ENCODE results near the gene SMCO2. TPM values are rescaled to one million over a fixed set of nuclear protein-coding genes. Genes with fewer than 3 reads are reported as not detected.

SMCO2 gene
- total RNA-seq, 1 donor from 2014 or later: not detected

DNA sequence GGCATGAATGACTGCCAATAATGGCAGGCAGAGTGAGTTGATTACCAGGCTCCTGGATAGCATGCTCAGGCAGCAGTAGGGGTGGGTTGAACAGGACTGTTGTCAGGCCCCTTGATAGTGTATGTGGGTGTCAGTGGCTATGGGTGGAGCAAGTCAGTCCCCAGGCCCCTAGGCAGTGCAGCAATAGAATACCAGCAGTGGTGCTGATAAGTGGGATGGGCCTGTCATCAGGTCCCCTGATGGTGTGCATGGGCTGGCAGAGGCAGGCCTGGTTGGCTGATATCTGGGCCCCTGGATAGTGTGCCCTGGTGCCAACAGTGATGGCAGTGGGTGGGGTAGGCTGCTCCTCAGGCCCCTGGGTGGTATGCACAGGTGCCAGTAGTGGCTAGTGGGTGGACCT is 32.4 kb downstream of the SMCO2 start:
- Mint-ChIP-seq H3K9me3 (ENCODE audit: unreplicated experiment) (peaks cover 28% of the 10 kb centered on the region), H3K27me3 (ENCODE audit: unreplicated experiment) (no peaks in the 10 kb centered on the region), H3K36me3 (ENCODE audit: unreplicated experiment) (peaks cover 9% of the 10 kb centered on the region), H3K27ac (ENCODE audit: unreplicated experiment) (no peak overlapping the region), H3K4me3 (ENCODE audit: unreplicated experiment) (no peak overlapping the region), H3K4me1 (ENCODE audit: unreplicated experiment) (peaks cover 8% of the 10 kb centered on the region)
- no peak for DNase-seq (ENCODE audit: extremely low spot score, unreplicated experiment)
- TF ChIP-seq CTCF (IDR thresholded peaks at IDR 0.05): no peak

DNA sequence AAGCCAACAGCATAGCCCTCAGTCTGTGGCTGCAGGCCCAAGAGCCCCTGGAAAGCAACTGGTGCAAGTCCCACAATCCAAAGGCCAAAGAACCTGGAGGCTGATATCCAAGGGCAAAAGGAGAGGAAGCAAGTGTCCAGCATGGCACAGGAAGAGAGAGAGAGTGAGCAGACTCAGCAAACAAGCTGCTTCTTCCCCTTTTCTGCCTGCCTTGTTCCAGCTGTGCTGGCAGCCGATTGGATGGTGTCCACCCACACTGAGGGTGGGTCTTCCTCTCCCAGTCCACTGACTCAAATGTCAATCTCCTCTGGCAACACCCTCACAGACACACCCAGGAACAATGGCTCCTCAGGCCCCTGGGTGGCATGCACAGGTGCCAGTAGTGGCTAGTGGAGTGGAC is 33.5 kb downstream of the SMCO2 start:
- no peak overlapping the region for H3K4me3 Mint-ChIP-seq (ENCODE audit: unreplicated experiment)
- H3K9me3 Mint-ChIP-seq (ENCODE audit: unreplicated experiment): peaks cover 28% of the 10 kb centered on the region
- peaks cover 9% of the 10 kb centered on the region for H3K36me3 Mint-ChIP-seq (ENCODE audit: unreplicated experiment)
- H3K27ac Mint-ChIP-seq (ENCODE audit: unreplicated experiment): no peak overlapping the region
- no peak for DNase-seq (ENCODE audit: extremely low spot score, unreplicated experiment)
- no peaks in the 10 kb centered on the region for H3K4me1 Mint-ChIP-seq (ENCODE audit: unreplicated experiment)
- no peak for TF ChIP-seq CTCF (IDR thresholded peaks at IDR 0.05)
- no peaks in the 10 kb centered on the region for H3K27me3 Mint-ChIP-seq (ENCODE audit: unreplicated experiment)

DNA sequence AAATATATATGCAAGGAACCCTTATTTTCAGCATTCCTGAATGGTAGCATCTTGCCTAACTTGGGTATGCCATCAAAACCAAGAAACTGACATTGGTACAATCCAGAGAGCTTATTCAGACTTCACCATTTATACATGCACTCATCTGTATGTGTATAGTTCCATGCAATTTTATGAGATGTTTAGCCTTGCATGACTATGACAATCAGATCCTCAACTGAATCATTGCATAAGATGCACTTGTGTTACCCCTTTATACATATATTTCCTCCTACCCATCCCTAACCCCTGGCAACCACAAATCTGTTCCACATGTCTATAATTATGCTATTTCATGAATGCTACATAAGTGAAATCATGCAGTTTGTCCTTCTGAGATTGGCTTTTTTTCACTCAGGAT is 40.4 kb downstream of the SMCO2 start:
- DNase-seq (ENCODE audit: extremely low spot score, unreplicated experiment): no peak
- H3K36me3 Mint-ChIP-seq (ENCODE audit: unreplicated experiment): peaks cover 2% of the 10 kb centered on the region
- no peak overlapping the region for H3K27ac Mint-ChIP-seq (ENCODE audit: unreplicated experiment)
- no peaks in the 10 kb centered on the region for H3K27me3 Mint-ChIP-seq (ENCODE audit: unreplicated experiment)
- H3K4me3 Mint-ChIP-seq (ENCODE audit: unreplicated experiment): no peak overlapping the region
- no peaks in the 10 kb centered on the region for H3K9me3 Mint-ChIP-seq (ENCODE audit: unreplicated experiment)
- no peak for TF ChIP-seq CTCF (IDR thresholded peaks at IDR 0.05)
- H3K4me1 Mint-ChIP-seq (ENCODE audit: unreplicated experiment): no peaks in the 10 kb centered on the region

- Mint-ChIP-seq H3K4me3 (ENCODE audit: unreplicated experiment) (no peak overlapping the region), H3K36me3 (ENCODE audit: unreplicated experiment) (peaks cover 2% of the 10 kb centered on the region), H3K27me3 (ENCODE audit: unreplicated experiment) (no peaks in the 10 kb centered on the region), H3K9me3 (ENCODE audit: unreplicated experiment) (no peaks in the 10 kb centered on the region), H3K27ac (ENCODE audit: unreplicated experiment) (no peak overlapping the region), H3K4me1 (ENCODE audit: unreplicated experiment) (no peaks in the 10 kb centered on the region)
- no peak for DNase-seq (ENCODE audit: extremely low spot score, unreplicated experiment)
- no peak for TF ChIP-seq CTCF (IDR thresholded peaks at IDR 0.05)
These were observed 41.9 kb downstream of the SMCO2 start for GRCh38 chr12:27488479-27488878.

DNA sequence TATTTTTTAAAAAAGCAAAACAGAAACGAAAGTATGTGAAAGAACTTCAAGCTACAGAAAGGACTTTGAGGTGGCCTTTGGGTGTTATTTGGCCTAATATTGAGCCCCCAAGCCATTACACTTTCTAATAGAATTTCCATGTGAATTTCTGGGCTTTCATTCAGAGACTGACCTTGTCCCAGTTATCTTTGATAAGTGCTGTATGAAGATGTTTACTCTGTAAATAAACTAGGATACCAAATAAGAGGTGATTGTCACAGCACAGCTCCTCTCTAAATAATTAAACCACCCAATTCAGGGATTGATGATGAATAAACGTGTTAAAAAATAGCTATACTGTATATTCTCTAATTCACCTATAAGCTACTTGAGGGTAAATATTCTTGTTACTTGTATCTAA is 44.7 kb downstream of the SMCO2 start:
- no peak overlapping the region for H3K4me3 Mint-ChIP-seq (ENCODE audit: unreplicated experiment)
- H3K4me1 Mint-ChIP-seq (ENCODE audit: unreplicated experiment): no peaks in the 10 kb centered on the region
- DNase-seq (ENCODE audit: extremely low spot score, unreplicated experiment): no peak
- peaks cover 2% of the 10 kb centered on the region for H3K36me3 Mint-ChIP-seq (ENCODE audit: unreplicated experiment)
- no peak for TF ChIP-seq CTCF (IDR thresholded peaks at IDR 0.05)
- no peak overlapping the region for H3K27ac Mint-ChIP-seq (ENCODE audit: unreplicated experiment)
- no peaks in the 10 kb centered on the region for H3K27me3 Mint-ChIP-seq (ENCODE audit: unreplicated experiment)
- H3K9me3 Mint-ChIP-seq (ENCODE audit: unreplicated experiment): no peaks in the 10 kb centered on the region
